NCI-H1048 (cell line): ENCODE data around the gene CD83.

Source experiments
- DNase-seq: peaks from one replicate; lab custom pipeline; 2025; lab: John Stamatoyannopoulos, UW

The CD83 gene

DNA sequence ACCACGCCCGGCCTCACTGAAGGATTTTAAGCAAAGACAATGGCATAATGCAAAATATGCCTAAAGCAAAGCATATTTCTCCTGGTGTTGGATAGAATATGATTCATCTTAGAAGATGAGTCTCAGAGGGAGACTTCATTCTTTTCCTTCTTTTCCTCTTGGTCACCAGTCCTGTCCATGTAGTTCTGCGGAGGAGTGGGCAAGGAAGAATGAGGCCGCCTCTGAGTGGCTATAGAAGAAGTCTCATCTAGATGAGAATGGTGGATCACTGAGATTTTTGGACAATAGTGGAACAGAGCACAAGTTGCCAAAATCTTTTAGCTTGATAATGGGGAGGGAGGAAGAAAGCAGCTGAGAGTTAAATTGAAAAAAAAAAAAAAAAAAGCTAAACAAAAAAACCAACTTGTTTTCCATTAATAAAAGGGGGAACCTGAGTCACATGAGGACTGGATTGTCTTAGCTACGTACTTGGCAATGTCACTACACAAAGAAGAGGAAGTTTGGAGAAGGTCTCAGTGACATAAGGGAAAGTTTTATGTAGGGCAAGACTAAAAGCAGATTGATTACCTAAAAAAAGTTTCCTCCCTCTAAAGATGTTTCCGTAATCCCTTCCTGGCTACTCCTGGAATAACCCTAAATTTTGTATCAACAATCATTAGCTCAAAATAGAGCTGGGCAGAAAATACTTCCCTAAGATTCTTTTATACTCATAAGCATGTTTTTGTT, 6.0 kb downstream of the CD83 start:
- DNase-seq, result no peak

- DNase-seq, result no peak
Observed at GRCh38 chr6:14125346-14125745, 7.8 kb downstream of the CD83 start.

DNA sequence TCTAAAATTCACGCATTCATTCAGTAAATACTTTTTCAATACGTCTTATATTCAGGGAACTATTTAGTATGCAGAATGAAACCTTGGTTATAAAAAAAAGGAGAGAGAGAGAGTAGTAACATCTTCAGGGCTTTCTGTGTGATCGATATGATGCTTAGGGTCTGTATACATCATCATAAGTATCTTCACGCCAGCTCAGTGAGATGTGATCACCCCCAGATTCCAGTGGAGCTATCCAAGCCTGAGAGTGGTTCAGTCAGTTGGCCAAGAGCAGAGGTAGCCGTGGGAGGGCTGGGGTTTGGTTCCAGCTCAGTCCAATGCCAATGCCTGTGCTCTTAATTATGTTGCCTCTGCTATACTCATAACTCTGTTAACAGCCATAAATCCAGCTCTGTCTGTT, 8.6 kb downstream of the CD83 start:
- DNase-seq, result no peak

GRCh38 chr6:14127611-14128010, 10.0 kb downstream of the CD83 start:
- DNase-seq, result no peak

GRCh38 chr6:14128012-14128411, 10.4 kb downstream of the CD83 start:
- no peak for DNase-seq

DNA sequence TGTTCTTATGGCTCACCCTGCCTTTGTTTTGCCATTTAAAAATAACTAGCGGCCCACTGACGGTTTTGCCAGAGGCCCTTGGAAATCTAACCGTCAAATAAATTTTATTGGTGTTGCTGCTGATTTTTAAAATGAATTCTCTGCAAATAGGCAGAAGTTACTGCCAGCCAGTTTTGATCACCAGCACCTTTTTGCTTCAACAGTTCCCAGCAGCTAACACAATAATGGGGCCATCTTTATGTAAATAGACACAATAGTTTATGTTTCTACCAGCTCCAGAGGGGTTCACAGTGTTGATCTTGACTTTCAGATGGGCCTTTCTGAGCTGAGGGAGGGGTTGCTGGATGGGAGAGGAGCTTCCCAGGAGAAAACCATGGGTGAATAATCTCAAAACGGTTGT, 11.2 kb downstream of the CD83 start:
- no peak for DNase-seq

DNA sequence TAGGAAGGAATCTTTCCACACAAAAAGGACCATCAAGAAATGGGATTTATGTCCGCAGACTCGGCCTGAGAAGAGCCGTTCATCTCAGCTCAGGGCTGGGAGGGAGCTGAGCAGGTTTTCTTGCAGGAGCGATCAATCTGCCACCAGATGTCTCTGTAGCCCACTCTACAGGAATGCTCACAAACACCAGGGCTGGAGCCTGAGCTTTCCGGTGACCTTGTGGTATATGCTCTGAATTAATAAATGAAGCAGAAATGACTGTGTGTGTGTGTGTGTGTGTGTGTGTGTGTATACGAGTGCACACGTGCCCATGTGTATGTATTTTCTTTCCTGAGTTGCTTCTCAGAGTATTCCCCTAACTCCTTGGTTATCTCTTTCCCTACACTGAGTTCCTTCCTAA, 12.0 kb downstream of the CD83 start:
- DNase-seq, result no peak

DNA sequence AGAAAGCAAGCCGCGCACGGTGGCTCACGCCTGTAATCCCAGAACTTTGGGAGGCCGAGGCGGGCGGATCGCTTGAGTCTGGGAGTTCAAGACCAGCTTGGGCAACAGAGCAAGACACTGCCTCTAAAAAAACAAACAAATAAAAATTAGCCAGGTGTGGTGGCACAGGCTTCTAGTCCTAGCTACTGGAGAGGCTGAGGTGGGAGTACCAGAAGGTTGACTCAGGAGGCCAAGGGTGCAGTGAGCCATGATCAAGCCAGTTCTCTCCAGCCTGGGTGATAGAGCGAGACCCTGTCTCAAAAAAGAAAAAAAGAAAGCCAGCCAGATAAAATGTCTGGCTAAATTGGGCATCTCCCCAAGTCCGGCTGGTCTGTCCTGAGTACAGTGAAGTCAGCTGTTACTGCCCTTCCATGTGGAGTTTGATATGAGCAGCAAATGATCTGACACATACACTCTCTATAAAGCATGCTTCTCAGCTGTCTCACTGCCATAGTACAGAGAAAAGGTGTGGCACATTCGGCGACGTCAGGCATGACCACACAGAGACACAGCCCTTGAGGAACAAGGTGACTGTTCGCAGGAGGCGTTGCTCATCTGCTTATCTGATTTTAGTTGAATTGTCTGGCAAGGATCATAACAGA, 13.0 kb downstream of the CD83 start:
- DNase-seq, result no peak

GRCh38 chr6:14131579-14131978, 14.0 kb downstream of the CD83 start:
- no peak for DNase-seq

GRCh38 chr6:14132244-14132920, 14.8 kb downstream of the CD83 start:
- DNase-seq, result no peak

DNA sequence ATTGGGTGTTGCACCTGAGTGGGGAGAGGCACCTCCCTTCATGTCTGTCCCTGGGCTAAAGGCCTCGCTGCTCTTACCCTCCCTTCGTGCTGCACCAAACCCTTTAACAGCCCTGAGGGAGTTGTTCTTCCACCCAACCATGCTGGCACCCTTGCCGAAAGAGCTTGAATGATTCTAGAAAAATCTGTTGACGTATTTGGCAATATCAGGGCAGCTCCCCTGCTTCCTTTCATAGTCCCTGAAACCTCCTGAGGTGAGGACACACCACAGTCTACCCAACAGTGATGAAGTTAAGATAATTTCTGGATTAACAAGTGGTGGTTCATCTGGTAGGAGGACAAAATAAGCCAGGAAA, 15.3 kb downstream of the CD83 start:
- no peak for DNase-seq

DNA sequence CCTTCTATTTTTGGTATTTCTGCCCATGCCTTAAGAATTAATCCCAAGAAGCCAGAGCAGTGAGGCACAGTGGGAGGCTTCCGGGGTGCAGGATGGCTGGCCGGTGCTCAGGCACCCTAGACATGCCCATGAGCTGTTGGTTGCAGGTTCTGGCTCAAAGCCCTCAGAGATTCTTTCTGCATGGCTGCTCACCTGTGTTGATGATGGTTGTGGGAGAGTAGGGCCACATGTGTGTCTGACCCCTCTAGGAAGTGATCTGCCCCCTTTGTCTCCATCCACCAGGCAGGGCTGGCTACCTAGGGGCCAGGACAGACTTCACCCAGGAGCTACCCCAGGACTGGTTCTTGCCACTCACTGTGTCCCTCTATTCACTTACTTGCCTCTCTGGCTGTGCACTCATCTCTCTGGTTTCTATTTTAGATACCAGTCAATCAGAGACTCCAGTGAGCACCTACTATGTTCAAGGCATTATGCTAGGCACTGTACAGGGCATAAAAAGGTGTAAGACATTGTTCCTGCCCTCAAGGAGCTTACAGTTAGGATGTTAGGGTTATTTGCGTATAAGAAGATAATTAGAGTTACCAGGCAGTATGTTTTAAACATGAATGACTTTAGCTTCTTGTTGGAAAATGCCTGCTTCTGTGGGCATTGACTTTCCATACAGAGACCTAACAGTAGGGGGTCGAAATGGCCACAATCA, 16.8 kb downstream of the CD83 start:
- no peak for DNase-seq

GRCh38 chr6:14135893-14136539, 18.4 kb downstream of the CD83 start:
- DNase-seq, result no peak

GRCh38 chr6:14138701-14139215, 21.2 kb downstream of the CD83 start:
- DNase-seq, result no peak

DNA sequence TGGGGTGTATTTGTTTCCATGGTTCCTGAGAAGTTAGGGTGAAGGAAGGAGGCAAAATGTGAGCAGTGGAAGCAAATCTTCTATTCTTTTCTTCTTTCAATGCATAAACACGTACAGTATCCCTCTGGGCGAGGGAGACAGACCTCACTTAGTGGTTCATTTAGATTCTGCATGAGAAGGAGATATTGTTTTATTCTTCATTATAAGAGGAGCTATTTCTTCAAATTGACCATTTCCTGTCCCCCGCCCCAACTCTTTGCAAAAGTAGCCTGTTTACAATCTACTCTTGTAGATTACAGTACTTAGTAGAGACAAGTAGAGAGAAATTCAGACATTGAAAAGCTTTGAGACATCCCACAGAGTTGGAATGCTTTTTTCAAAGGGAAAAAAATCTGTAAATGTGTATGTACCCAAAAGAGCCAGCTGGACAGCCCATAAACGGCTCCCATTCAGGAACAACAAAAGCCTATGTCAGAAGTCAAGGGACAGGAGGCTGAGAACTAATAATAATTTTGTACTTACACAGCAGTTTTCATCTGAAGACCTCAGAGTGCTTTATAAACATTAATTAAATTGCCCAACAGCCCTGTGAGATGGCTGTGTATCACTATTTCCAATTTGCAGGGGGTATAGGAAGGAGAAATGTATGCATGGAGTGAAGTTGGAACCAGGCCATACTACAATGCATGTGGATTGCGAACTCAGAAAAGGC, 23.9 kb downstream of the CD83 start:
- no peak for DNase-seq

- no peak for DNase-seq
Observed at GRCh38 chr6:14142063-14142450, 24.5 kb downstream of the CD83 start.

GRCh38 chr6:14142511-14143223, 25.1 kb downstream of the CD83 start:
- DNase-seq, result no peak

GRCh38 chr6:14143305-14143704, 25.7 kb downstream of the CD83 start:
- DNase-seq, result no peak

DNA sequence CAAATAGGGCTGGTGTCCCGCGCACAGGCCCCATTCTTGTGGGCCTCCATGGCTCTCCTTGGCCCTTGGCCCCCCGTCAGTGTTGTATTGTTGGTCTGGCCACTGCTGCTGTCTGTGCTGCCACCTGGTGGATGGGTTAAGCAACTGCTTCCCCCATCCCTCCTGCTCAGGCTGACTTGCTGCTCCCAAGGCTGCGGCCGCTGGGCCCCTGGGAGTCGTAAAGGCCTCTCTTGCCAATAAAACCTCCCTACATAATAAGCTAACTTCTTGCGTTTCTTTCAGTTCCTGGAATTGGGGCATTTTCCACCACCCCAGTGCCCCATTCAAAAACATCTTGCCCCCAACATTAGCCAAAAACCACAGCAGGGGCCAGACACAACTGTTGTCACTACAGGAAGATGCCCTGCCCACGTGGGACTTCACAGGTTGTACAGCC, 27.1 kb downstream of the CD83 start:
- no peak for DNase-seq

- DNase-seq, result no peak
Observed at GRCh38 chr6:14146506-14147096, 29.0 kb downstream of the CD83 start.
